GM12892 (cell line): ENCODE measurements around the gene SORBS1.

Experiments used
- DNase-seq: peaks from one replicate; pipeline ENCODE4 v3.0.0; 2011; ENCODE audit not compliant: insufficient read length
- FAIRE-seq: peaks from 2 replicates; lab custom pipeline; 2011; peaks lifted over from hg19 to GRCh38; lab: Jason Lieb, UNC
- POLR2A ChIP-seq: IDR thresholded peaks from 2 replicates; pipeline ENCODE4 v1.6.1; 2011; ENCODE audit warnings: low read depth, low read length, control low read depth
- POLR2AphosphoS5 ChIP-seq: IDR thresholded peaks from 2 replicates; pipeline ENCODE4 v1.6.1; 2011; ENCODE audit warnings: low read depth, low read length, control low read depth
- TAF1 ChIP-seq: IDR thresholded peaks from 2 replicates; pipeline ENCODE4 v1.6.1; 2011; ENCODE audit warnings: low read depth, mild to moderate bottlenecking, control low read depth, low read length, borderline replicate concordance

SORBS1 gene

DNA sequence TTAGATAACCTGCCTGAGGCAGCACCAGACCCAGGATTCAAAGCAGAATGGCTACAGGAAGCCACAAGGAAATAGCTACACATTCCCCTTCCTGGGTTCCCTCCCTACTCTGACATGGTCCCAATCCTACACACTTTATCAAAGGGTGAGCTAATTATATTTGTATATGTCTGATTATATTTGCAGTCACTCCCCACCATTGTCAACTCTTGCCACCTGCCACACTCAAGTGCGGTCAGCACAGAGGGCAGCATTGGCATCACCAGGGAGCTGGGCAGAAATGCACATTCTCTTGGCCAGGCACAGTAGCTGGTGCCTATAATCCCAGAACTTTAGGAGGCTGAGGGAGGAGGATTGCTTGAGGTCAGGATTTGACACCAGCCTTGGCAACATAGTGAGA, 156.3 kb downstream of the SORBS1 start:
- FAIRE-seq: no peak

DNA sequence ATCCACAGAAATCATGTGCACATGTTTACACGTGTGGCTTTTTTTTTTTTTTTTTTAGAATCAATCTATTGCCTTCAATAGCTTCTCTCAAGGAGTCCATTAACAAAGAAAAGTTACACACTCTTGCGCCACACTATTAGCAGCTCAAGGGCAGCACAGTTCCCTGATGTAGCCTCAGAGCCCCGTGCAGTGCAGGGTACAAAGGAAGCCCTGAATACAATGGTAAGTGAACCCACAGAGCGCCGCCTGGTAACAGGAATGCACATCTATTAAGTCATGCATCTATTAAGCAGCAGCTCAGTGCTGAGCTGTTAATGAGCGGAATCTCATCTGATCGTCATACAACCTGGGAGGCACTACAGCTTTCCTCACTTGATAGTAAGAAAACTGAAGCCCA, 156.7 kb downstream of the SORBS1 start:
- FAIRE-seq: no peak
- no peak for DNase-seq
- no peak for TF ChIP-seq TAF1
- no peak for TF ChIP-seq POLR2A
- no peak for TF ChIP-seq POLR2AphosphoS5

More for the DNA sequence above, 156.3 kb downstream of the SORBS1 start:
- DNase-seq: no peak
- TF ChIP-seq POLR2AphosphoS5 (no peak), TAF1 (no peak), POLR2A (no peak)

DNA sequence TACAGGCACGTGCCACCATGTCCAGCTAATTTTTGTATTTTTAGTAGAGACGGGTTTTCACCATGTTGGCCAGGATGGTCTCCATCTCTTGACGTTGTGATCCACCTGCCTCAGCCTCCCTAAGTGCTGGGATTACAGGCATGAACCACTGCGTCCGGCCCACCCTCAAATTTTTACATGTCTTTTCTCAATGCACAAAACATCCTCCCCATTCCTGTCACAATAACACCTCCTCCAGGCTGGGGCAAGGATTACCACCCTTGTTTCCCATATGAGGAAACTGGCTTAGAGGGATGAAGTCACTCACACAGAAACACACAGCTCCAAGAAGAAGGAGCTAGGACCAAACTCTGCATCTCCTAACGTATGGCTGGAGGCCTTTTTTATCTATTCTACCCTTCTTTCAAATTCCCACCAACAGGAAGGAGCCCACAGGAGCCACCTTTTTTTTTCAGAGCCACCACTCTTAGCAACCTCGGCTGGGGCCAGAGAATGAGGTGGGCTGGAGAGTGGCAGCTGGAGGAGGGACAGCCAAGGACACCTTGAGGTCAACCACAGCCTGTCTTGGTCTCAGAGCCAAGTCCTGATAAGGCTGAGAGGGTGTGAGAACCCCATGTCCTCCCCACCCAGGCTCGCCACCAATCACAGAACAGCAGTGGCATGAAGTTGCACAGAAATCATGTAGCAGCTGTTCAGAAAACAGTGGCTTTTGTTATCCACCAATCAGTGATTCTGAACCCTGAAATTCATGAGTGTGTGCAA, 157.3 kb downstream of the SORBS1 start:
- FAIRE-seq (no peak), DNase-seq (no peak)
- no peak for TF ChIP-seq POLR2AphosphoS5
- TF ChIP-seq POLR2A: no peak
- TF ChIP-seq TAF1: no peak

DNA sequence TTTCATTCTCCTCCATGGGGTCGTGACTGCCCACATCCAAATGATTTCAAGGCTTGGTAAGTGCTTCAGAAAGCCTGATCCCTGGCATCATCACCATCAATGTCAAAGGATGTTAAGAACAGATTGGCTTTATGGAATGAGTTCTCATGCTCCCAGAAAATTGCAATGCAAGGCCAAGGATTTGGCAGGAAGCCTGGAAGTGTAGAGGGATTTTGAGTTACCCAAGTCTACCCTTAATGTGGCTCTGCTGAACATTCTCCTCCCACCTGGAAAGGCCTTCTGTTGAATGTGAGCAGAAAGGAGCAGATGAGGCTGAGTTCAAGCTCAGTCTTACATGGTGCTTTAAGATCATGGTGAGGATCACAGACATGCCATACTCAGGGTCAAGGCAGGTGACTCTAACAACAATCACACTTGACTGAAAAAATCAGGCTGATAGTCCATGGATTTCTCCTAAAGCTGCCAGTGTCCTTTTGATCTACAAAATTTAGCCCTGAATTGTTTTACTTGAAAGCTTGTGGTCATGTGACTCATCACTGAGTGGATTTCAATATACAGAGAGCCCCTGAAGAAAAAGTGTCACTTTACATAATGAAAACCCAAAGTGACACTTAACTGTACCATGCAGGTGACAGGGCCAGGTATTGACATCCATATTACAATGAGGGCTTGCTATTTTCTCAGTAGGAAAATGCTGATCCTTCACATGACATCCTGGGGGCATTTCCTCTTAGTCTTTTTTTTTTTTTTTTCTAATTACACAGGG, 159.3 kb downstream of the SORBS1 start:
- FAIRE-seq (peak; percentile 57), DNase-seq (no peak)
- TF ChIP-seq TAF1: no peak
- no peak for TF ChIP-seq POLR2A
- no peak for TF ChIP-seq POLR2AphosphoS5

DNA sequence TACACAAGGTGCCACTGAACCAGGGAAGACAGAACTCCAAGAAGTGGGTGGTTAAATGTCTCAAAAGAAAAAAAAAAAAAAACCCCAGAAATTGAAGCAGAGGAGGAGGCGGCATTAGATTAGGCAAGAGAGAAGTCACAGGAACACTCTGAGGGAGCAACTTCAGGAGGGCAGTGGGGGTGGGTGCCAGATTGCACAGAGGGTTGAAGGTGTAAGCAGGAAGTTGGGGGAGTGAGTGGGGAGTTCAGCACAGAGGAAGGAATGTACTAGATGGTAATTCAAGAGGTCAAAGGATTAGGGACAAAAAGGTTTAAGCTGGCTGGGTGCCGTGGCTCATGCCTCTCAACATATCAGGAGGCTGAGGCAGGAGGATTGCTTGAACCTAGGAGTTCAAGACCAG, 160.4 kb downstream of the SORBS1 start:
- FAIRE-seq (no peak), DNase-seq (no peak)
- no peak for TF ChIP-seq POLR2AphosphoS5
- TF ChIP-seq POLR2A: no peak
- no peak for TF ChIP-seq TAF1

DNA sequence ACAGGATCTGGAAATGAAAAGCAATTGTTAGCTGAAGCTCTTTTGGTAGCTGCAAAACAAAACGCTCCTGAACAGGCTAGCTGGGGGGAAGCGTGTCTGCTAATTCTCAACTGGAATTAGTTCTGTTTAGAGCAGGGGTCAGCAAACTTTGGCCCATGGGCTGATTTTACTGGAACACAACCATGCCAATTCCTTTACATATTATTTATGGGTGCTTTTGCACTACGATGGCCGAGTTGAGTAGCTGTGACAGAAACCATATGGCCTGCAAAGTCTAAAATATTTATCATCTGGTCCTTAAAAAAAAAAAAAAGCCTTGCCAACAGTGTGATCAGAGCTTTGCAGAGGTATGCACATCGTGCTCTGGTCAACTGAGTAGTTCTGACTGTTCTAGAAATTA, 162.0 kb downstream of the SORBS1 start:
- FAIRE-seq (no peak), DNase-seq (no peak)
- TF ChIP-seq POLR2AphosphoS5: no peak

DNA sequence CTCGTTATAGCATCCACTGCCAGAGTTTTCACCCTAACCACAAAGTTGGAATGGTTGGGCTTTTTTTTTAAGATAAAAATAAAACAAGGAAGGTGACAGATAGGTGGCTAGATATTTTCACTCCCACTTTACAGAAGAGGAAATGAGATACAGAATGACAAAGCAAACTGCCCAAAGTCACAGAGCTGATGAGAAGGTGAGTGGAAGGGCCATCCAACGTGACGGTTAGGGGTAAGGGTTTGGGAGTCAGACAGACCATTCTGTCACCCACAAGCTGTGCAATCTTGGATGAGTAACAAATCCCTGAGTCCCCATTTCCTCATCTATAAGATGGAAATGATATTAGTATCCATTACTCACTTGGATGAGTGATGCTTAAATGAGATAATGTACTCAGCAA, 163.4 kb downstream of the SORBS1 start:
- DNase-seq (no peak), FAIRE-seq (peak; percentile 74)
- TF ChIP-seq POLR2A (no peak), TAF1 (no peak)

DNA sequence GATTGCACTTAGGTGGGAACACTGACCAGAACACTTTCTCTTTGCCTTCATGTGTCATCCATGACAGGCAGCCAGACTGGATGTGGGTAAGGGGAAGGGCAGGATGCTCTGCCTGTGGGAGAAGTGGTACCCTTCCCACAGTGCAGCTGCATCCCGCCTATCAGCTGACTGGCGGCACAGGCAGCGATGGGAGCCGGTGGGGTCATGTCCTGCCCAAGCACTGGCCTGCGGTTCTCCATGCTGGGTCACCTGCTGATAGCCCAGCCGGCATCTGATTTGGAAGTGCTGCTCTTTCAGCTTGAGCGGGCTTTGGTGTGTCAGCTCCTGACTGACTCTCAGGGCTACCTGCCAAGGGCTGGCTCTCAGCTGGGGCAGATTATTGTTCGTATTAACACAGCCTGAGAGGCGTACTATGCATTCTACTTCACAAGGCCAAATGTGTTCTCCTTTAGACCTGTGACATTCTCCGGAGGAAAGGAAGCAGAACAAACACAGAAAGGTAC, 165.2 kb downstream of the SORBS1 start:
- FAIRE-seq: peak; percentile 40
- no peak for DNase-seq
- no peak for TF ChIP-seq POLR2A
- no peak for TF ChIP-seq POLR2AphosphoS5

DNA sequence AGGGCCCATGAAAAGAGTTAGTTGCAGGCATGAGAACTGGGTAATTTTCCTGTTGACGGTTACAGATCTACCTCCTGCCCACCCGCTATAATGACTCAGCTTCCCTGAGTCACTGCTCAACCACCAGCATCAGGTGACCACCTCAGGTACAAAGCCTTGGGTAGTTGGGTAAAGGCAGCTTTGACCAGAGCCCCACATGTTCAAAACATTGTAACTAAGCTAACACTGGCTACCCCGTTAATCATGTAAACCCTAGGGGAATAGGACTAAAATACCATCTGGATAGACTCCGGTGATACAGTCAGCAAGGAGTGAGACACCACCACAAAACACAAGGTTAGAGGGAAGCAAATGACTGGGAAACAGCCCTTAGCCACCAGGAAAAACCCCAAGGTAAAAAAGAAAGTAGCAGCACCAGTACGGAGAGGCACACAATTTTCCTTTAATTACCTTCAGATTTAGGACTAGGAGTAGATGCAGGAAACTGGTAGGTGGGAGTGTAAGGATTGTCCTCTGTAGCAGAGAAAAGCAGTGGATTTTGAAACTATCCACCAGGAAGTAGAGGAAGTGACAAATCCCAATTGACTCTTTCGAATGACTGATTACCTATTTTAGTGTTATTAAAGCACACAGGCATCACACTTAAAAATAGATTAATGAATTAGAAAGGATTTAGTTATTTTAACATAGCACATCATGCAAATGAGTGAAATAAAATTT, 166.8 kb downstream of the SORBS1 start:
- DNase-seq: no peak
- TF ChIP-seq TAF1 (no peak), POLR2A (peak; percentile 22; the same call in 1 of the 2 replicates)
- FAIRE-seq: no peak

DNA sequence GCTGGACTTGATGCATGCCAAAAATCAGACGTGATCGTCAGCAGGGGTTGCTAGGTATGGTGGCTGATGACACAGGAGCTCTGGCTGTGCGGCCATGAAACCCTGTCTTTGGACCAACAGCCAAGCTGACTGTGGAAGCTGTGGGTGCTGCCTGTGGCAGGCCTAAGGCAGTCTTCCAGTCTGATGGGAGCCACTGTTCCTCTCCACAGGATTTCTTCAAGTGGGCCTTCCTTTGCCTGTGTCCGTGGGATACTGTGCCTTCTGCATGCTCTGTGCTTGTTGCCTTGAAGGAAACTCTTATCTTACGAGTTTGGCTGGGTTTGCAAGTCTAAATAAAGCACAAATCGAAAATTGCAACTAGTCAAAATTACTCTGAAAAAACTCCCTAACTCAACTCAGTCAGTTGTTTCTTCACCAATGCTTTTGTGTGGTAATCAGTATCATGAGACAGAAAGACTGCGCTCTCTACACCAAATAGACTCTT, 168.4 kb downstream of the SORBS1 start:
- FAIRE-seq (peak; percentile 98), DNase-seq (no peak)
- TF ChIP-seq TAF1: no peak
- no peak for TF ChIP-seq POLR2AphosphoS5
- no peak for TF ChIP-seq POLR2A

DNA sequence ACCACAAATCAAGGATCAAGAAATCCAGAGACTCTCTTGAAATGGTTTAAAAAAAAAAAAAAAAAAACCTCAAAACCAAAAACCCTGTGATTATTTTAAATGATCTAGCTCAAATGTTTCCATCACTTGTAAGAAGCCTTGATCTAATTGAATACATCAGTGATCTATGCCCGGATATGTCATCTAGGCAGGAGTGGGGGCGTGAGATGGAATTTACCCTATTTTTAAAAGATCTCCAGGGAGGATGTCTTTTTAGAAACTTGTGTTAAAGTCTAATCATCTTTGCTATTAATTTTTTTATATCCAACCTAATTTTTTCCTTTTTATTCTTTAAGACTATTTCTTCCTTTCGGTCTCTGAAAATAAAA, 169.0 kb downstream of the SORBS1 start:
- DNase-seq (no peak), FAIRE-seq (peak; percentile 70)

More for the DNA sequence above, 169.0 kb downstream of the SORBS1 start:
- no peak for TF ChIP-seq POLR2A
- TF ChIP-seq TAF1: no peak
- no peak for TF ChIP-seq POLR2AphosphoS5
